C4-2B (cell line): ENCODE results near the gene WASF2.
"Not testable (repeated sequence)": the region's sequence is repeated elsewhere in the genome, so short reads cannot be mapped to it uniquely, and the experiment has no call there.

Experiments used
- CTCF ChIP-seq: fragments of 450-650 bp; conservative IDR thresholded peaks from 2 replicates; pipeline ENCODE4 v1.5.1; 2017; ENCODE audit warnings: mild to moderate bottlenecking
- ZFX ChIP-seq: fragments of 450-650 bp; IDR thresholded peaks from 2 replicates; pipeline ENCODE4 v1.6.1; 2017

GRCh38 chr1:27538305-27538676 lies 48.3 kb upstream of the WASF2 start:
- not testable (repeated sequence) for TF ChIP-seq CTCF, ZFX
